ENCODE results near the gene VCL. TPM values are rescaled to one million over a fixed set of nuclear protein-coding genes. Genes with fewer than 3 reads are reported as not detected.

Gene VCL
- total RNA-seq, 1 donor from 2014 or later: 107 TPM

GRCh38 chr10:73974309-73974946, 23.5 kb upstream of the VCL start:
- Mint-ChIP-seq H3K27ac (no peak overlapping the region), H3K4me1 (ENCODE audit: low read depth) (peaks cover 6% of the 10 kb centered on the region), H3K36me3 (ENCODE audit: insufficient read depth) (no peaks in the 10 kb centered on the region), H3K4me3 (ENCODE audit: low read depth) (no peak overlapping the region), H3K27me3 (peaks cover 4% of the 10 kb centered on the region), H3K9me3 (ENCODE audit: low read depth) (no peaks in the 10 kb centered on the region)
- DNase-seq (ENCODE audit: low spot score, unreplicated experiment): no peak
- TF ChIP-seq CTCF (IDR thresholded peaks at IDR 0.05; ENCODE audit: unreplicated experiment): no peak

- no peaks in the 10 kb centered on the region for H3K36me3 Mint-ChIP-seq (ENCODE audit: insufficient read depth)
- H3K27ac Mint-ChIP-seq: no peak overlapping the region
- DNase-seq (ENCODE audit: low spot score, unreplicated experiment): no peak
- H3K4me3 Mint-ChIP-seq (ENCODE audit: low read depth): no peak overlapping the region
- H3K9me3 Mint-ChIP-seq (ENCODE audit: low read depth): no peaks in the 10 kb centered on the region
- H3K27me3 Mint-ChIP-seq: peaks cover 12% of the 10 kb centered on the region
- peaks cover 6% of the 10 kb centered on the region for H3K4me1 Mint-ChIP-seq (ENCODE audit: low read depth)
- no peak for TF ChIP-seq CTCF (IDR thresholded peaks at IDR 0.05; ENCODE audit: unreplicated experiment)
Observed at GRCh38 chr10:73975388-73975787, 22.5 kb upstream of the VCL start.

- H3K36me3 Mint-ChIP-seq (ENCODE audit: insufficient read depth): no peaks in the 10 kb centered on the region
- peaks cover 28% of the 10 kb centered on the region for H3K27me3 Mint-ChIP-seq
- no peak overlapping the region for H3K4me3 Mint-ChIP-seq (ENCODE audit: low read depth)
- H3K9me3 Mint-ChIP-seq (ENCODE audit: low read depth): no peaks in the 10 kb centered on the region
- peaks cover 8% of the 10 kb centered on the region for H3K4me1 Mint-ChIP-seq (ENCODE audit: low read depth)
- H3K27ac Mint-ChIP-seq: no peak overlapping the region
- DNase-seq (ENCODE audit: low spot score, unreplicated experiment): no peak
- TF ChIP-seq CTCF (IDR thresholded peaks at IDR 0.05; ENCODE audit: unreplicated experiment): no peak
Observed at GRCh38 chr10:73979141-73979808, 18.6 kb upstream of the VCL start.

GRCh38 chr10:73979809-73980433, 18.0 kb upstream of the VCL start:
- Mint-ChIP-seq H3K27ac (no peak overlapping the region), H3K36me3 (ENCODE audit: insufficient read depth) (no peaks in the 10 kb centered on the region), H3K4me1 (ENCODE audit: low read depth) (peaks cover 8% of the 10 kb centered on the region), H3K4me3 (ENCODE audit: low read depth) (no peak overlapping the region), H3K27me3 (peaks cover 28% of the 10 kb centered on the region), H3K9me3 (ENCODE audit: low read depth) (no peaks in the 10 kb centered on the region)
- TF ChIP-seq CTCF (IDR thresholded peaks at IDR 0.05; ENCODE audit: unreplicated experiment): no peak
- DNase-seq (ENCODE audit: low spot score, unreplicated experiment): no peak

GRCh38 chr10:73981812-73982211, 16.1 kb upstream of the VCL start:
- no peak overlapping the region for H3K4me3 Mint-ChIP-seq (ENCODE audit: low read depth)
- peaks cover 28% of the 10 kb centered on the region for H3K27me3 Mint-ChIP-seq
- H3K36me3 Mint-ChIP-seq (ENCODE audit: insufficient read depth): no peaks in the 10 kb centered on the region
- H3K27ac Mint-ChIP-seq: no peak overlapping the region
- peaks cover 8% of the 10 kb centered on the region for H3K4me1 Mint-ChIP-seq (ENCODE audit: low read depth)
- no peaks in the 10 kb centered on the region for H3K9me3 Mint-ChIP-seq (ENCODE audit: low read depth)
- no peak for DNase-seq (ENCODE audit: low spot score, unreplicated experiment)
- no peak for TF ChIP-seq CTCF (IDR thresholded peaks at IDR 0.05; ENCODE audit: unreplicated experiment)
